Femur (tissue), 1 donor: ENCODE data around the gene C9orf72.
A peak's percentile ranks its signal among the peaks of the same experiment; 100 is the strongest.
"Not testable (repeated sequence)": the region's sequence is repeated elsewhere in the genome, so short reads cannot be mapped to it uniquely, and the experiment has no call there.

ENCODE experiments used
- DNase-seq: peaks from one replicate; pipeline ENCODE4 v3.0.0-alpha.2; 2017

C9orf72 gene, protein sequence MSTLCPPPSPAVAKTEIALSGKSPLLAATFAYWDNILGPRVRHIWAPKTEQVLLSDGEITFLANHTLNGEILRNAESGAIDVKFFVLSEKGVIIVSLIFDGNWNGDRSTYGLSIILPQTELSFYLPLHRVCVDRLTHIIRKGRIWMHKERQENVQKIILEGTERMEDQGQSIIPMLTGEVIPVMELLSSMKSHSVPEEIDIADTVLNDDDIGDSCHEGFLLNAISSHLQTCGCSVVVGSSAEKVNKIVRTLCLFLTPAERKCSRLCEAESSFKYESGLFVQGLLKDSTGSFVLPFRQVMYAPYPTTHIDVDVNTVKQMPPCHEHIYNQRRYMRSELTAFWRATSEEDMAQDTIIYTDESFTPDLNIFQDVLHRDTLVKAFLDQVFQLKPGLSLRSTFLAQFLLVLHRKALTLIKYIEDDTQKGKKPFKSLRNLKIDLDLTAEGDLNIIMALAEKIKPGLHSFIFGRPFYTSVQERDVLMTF

GRCh38 chr9:27572918-27573633 is at the start of gene C9orf72:
C9orf72 (minus strand) TSS chr9:27573481; CDS start chr9:27567120, 6,361 bp downstream.
- peak; percentile 92 for DNase-seq

- no peak for DNase-seq
Measured at GRCh38 chr9:27622693-27623340, 49.5 kb upstream of the C9orf72 start.

- no peak for DNase-seq
Measured at GRCh38 chr9:27619743-27620142, 46.5 kb upstream of the C9orf72 start.

GRCh38 chr9:27618066-27618465 is 44.8 kb upstream of the C9orf72 start:
- DNase-seq: no peak

DNA sequence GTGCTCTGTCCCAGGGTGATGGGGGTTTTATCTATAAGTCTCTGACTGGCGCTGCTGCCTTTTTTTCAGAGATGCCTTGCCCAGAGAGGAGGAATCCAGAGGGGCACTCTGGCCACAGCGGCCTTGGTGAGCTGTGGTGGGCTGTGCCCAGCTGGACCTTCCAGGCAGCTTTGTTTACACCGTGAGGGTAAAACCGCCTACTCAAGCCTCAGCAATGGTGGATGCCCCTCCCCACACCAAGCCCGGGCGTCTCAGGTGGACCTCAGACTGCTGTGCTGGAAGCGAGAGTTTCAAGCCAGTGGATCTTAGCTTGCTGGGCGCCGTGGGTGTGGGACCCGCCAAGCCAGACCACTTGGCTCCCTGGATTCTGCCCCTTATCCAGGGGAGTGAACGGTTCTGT is 41.3 kb upstream of the C9orf72 start:
- DNase-seq: no peak

GRCh38 chr9:27612036-27612435 is 38.8 kb upstream of the C9orf72 start:
- not testable (repeated sequence) for DNase-seq

GRCh38 chr9:27610622-27611021 is 37.3 kb upstream of the C9orf72 start:
- DNase-seq: no peak

DNA sequence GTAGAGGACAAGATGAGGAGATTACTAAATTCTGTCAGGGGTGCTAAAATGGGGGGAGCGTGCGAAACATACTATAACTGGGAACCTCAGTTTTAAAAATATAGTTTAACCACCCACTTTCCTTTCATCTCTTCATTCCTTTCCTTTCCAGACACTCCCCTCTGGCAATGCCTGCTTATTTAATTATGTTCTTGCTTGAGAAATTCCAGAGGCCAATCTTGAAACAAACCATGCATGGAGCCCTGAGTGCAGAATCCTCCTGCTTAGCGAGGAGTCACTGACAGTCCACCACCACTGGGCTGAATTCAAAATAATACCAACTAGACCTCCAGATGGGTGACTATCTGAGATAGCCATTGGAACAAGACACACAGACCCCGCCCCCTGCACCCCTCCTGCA is 29.7 kb upstream of the C9orf72 start:
- DNase-seq: no peak

DNA sequence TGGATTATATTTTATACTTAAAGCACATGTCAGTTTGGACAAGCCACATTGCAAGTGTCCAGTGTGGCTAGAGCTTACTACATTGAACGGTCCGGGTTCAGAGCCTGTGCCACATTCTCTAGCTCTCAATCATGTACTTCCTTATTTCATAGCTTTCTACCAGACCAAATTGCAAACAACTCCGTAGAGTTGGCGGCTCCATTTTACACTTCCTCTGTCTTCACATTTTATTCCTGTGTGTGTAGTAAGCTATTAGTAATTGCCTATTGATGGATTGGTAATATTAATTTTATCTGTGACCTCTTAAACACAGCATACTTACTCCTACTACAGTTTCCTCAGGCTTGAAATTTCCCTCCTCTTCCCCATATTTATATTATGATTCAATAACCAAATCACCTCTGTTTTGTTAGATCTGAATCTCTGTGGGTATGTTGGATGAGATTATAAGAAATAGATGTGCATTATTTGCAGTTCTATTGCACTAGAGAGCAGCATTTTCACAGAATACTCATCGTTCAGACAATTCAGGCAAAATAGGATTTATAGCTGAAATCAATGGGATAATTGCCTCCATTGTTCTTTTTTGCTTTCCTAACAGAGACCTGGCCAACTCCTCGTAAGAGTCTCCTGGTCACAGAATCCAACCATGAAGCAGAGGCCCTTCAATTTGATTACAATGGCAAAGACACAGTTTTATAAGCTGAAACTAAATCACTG is 29.0 kb upstream of the C9orf72 start:
- DNase-seq: no peak

DNA sequence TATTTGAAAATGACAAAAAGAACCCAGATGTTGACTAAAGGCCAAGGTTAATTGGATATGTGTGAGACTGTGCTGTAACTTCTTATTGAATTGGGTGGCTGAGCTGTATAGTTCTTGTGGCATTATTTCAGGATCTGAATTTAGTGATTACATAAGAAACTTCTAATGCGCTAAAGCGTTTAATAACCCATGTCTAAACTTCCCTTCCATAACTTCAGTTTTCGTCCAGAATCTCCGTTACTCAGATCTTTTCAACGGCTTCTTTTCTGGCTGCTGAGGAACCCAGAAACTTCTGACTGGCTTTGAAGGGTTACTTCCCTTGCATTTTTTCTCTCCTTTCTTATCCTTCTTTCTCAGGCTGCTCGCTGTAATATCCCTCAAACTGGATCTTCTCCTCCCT is 28.1 kb upstream of the C9orf72 start:
- DNase-seq: no peak

GRCh38 chr9:27600256-27600655 is 27.0 kb upstream of the C9orf72 start:
- no peak for DNase-seq

GRCh38 chr9:27599870-27600238 is 26.6 kb upstream of the C9orf72 start:
- DNase-seq: no peak

- DNase-seq: no peak
Measured at GRCh38 chr9:27599102-27599869, 26.0 kb upstream of the C9orf72 start.

DNA sequence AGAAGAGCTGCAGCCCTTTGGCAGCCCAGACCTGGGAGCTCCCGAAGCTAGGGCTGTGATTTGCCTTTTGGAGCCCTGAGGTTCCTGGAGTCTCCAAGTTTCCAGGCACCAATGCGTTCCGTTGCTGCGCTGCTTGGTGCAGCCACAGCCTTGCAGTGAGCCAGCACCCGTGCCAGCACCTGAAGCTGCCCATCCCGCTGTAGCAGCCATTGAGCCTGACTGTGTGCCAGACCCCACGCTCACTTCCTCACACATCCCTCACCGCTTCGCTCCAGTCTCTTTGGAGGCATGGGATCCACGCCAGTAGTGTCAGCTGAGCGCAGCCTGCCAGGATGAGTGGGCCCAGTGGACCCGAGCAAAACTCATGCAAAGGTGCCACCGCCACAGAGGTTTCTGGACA is 22.5 kb upstream of the C9orf72 start:
- DNase-seq: no peak

GRCh38 chr9:27591672-27592071 is 18.4 kb upstream of the C9orf72 start:
- DNase-seq: no peak

- DNase-seq: no peak
Measured at GRCh38 chr9:27591093-27591492, 17.8 kb upstream of the C9orf72 start.

GRCh38 chr9:27590651-27591050 is 17.4 kb upstream of the C9orf72 start:
- DNase-seq: no peak

- DNase-seq: no peak
Measured at GRCh38 chr9:27589462-27589861, 16.2 kb upstream of the C9orf72 start.

DNA sequence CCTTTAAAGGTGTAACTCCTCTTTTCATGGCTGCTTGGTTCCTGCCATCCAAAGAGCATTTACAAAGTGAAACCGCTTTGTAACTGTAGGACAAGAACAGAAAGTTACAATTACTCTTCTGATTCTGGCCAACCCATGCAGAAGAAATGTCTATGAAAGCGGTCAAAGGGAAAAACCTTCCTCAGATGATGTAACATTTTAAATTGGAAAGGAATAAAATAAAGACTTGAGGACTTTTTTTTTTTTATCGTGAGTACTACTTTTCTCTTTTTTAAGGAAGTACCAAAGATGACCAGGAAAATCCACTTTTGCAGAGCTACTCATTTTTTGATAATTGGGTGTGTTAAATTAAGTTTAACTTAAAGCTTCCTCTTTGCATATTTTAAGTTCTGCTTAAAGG is 13.0 kb upstream of the C9orf72 start:
- no peak for DNase-seq

DNA sequence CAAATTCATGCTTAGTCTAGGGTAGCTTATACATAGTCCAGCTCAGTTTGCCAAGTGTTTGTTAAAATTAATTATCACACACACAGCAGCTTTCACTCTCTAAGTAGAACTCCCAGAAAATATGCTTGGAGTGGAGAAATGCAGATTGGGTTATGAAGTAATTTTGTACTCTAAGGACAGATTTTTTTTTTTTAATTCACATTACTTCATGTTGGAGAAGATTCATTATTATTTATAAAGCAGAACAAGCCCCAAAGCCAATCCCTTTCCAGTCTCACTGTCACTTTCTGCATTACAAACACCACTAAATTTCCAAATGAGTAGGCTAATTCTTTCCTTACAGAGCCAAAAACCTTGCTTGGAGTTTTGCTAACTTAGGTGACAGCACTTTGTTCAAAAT is 11.7 kb upstream of the C9orf72 start:
- no peak for DNase-seq

- DNase-seq: no peak
Measured at GRCh38 chr9:27582794-27583193, 9.5 kb upstream of the C9orf72 start.

- DNase-seq: no peak
Measured at GRCh38 chr9:27581826-27582225, 8.5 kb upstream of the C9orf72 start.
